GM15510 (cell line): ENCODE measurements around the gene MOB3B.

ENCODE experiments used
- POLR2A ChIP-seq: IDR thresholded peaks from 3 replicates; pipeline ENCODE4 v1.6.1; 2011; ENCODE audit warnings: borderline replicate concordance; ENCODE audit not compliant: insufficient read length; ENCODE audit errors: extremely low read depth

MOB3B gene

GRCh38 chr9:27556470-27556869 is 26.9 kb upstream of the MOB3B start:
- no peak for TF ChIP-seq POLR2A

GRCh38 chr9:27554712-27555111 is 25.1 kb upstream of the MOB3B start:
- no peak for TF ChIP-seq POLR2A

DNA sequence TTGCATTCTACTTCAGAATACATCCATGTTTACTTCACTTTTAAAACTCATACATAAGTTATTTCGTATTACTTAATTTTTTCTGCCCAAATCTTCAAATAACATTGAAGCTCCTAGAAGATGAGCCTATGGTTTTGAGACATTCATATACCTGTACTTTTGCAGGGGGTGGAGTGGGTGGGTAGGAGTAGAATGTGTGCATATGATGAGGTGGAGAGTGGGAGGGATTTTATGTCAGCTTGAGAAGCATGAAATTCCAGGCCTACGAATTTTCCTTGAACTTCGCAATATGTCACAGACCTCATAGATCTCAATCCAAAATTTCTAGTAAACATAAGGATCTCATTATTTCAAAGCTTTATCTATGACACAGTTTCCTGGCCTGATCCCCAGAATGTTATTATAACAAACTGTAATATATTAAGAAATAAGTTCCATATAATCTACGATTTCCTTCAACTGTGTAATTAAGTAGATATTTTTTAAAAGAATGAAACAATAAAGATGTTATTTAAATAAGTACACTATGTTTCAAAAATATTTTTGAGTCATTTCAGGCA is 19.7 kb upstream of the MOB3B start:
- TF ChIP-seq POLR2A, result no peak

DNA sequence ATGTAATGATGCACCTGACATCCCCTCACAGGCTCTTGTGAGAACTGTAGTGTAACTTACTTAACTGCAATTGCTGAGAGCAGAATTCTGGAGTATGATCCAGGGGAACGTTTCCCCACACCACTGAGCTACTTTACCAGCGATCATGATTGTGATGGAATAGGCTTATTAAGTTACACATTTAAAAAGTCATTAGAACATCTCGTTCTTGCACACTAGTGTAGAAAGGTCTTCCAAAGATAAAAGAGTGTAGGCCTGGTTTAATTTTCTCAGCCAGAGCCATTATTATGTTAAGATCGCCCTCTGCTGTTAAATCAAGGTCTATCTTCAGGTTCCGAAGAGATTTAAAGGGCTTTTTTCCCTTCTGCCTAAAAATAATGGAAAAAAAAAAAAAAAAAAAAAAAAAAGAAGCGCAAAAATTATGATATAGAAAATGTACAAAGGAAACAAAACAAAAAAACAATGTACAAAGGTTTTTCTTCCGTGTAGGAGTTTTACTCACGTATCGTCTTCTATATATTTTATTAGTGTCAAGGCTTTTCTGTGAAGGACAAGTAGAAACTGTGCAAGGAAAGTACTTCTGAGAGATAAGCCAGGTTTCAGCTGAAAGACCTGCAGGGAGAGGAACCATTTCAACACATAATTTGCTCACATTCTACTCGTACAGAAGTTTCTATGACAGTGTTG is 18.6 kb upstream of the MOB3B start:
- no peak for TF ChIP-seq POLR2A

GRCh38 chr9:27545471-27545870 is 15.9 kb upstream of the MOB3B start:
- no peak for TF ChIP-seq POLR2A

GRCh38 chr9:27542508-27542907 is 12.9 kb upstream of the MOB3B start:
- TF ChIP-seq POLR2A, result no peak

GRCh38 chr9:27541740-27542139 is 12.1 kb upstream of the MOB3B start:
- TF ChIP-seq POLR2A, result no peak

- no peak for TF ChIP-seq POLR2A
These were observed 10.9 kb upstream of the MOB3B start for GRCh38 chr9:27540502-27540901.

DNA sequence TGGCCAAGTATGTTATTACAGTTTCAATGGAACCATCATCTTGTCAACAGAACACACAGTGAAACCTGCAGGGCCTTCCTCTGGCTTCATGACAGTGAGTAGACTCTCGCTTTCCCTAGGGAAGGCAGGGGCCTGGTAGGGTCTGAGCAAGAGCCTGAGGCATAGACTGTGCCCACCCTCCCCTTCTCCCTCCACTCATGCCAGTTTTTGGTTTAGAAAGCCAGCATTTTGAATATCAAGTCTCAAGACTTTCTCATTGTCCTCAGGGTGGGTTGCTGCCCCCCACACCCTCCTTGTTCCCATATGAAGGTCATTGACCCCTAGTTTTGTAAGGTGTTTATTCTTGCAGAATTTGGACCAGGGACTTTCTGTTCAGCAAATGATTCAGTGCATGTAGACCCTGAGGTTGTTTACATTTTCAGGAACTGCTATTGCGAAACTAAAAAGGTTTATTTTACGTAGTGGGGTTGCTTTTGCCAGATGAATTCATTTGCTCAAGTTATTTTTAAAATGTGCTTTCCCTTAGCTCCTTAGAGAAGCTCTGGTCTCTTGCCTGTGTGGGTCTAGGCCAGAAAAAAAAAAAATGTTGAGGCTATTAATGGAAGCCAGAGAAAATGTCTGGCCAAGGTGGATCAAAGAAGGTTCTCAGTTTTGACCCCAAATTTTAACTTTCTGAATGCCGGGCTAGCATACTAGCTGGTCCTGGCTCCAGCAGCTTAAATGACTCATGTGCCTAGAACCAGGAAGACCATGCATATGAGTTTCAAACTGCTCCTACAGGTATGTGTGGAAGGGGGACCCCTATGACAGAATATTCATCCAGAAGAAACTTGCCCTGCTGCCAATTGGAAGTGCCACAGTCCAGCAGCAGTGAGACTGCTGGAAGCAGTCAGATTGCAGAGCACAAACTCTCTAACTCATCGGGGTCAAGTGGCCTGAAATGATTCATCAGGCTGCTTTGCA is 10.1 kb upstream of the MOB3B start:
- TF ChIP-seq POLR2A, result no peak

GRCh38 chr9:27538647-27539046 is 9.0 kb upstream of the MOB3B start:
- TF ChIP-seq POLR2A, result no peak

- no peak for TF ChIP-seq POLR2A
These were observed 8.1 kb upstream of the MOB3B start for GRCh38 chr9:27537756-27538155.

DNA sequence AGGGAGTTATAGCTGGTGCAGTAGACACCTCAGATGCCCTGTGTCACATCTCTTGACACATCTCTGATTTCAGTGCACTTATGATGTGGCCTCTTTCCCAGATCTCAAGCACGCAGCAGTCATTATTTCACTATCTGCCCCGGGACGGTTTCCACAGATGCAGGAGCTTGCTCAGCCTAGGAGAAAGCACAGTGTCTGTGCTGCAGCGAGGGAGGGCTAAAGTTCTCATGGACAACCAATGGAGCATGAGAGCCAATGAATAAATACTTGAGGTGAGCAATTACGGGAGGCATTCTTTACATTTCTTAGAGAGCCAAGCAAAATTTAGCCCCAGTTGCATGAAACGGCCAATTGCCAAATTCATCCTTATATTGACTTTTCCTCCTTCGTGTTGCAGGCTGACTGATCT is 7.4 kb upstream of the MOB3B start:
- TF ChIP-seq POLR2A, result no peak

DNA sequence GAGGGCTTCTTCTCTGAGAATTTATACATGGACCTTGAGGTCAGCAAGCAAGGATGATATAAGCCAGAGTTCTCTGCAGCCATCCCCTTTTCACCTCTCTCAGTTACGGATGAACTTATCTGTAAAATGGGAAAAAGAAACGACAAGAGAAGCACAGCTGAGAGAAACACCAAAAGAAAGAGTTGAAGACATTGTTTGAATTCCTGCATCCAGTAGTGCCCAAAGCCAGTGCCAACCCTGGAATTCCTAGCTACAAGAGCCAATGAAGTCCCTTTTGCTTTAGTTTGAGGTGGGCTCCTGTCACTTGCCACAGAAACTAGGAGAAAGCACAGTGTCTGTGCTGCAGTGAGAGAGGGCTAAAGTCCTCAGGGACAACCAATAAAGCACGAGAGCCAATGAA is 6.6 kb upstream of the MOB3B start:
- TF ChIP-seq POLR2A, result no peak

GRCh38 chr9:27535701-27536118 is 6.1 kb upstream of the MOB3B start:
- TF ChIP-seq POLR2A, result no peak

GRCh38 chr9:27534658-27535209 is 5.1 kb upstream of the MOB3B start:
- no peak for TF ChIP-seq POLR2A
